Astrocyte (in vitro differentiated cells and primary cell): ENCODE data around the gene NUAK2. TPM values are rescaled to one million over a fixed set of nuclear protein-coding genes. Genes with fewer than 3 reads are reported as not detected.

ENCODE experiments used
- DNase-seq: peaks from one replicate; pipeline ENCODE4 v3.0.0-alpha.2; 2010; ENCODE audit warnings: low read depth
- FAIRE-seq: peaks from 2 replicates; lab custom pipeline; 2011; peaks lifted over from hg19 to GRCh38; lab: Jason Lieb, UNC
- H2AFZ ChIP-seq: 2 replicates; pipeline ENCODE4 v1.6.0; 2012; ENCODE audit warnings: low read depth, low read length, inconsistent platforms
- H3K27ac ChIP-seq: 2 replicates; pipeline ENCODE4 v1.5.1; 2011; ENCODE audit warnings: low read depth, low read length, inconsistent platforms
- H3K27me3 ChIP-seq: 2 replicates; pipeline ENCODE4 v1.6.0; 2011; ENCODE audit warnings: low read length, inconsistent platforms; ENCODE audit not compliant: insufficient read depth
- H3K36me3 ChIP-seq: 2 replicates; pipeline ENCODE4 v1.5.1; 2011; ENCODE audit warnings: low read length, inconsistent platforms; ENCODE audit not compliant: insufficient read depth
- H3K4me1 ChIP-seq: 2 replicates; pipeline ENCODE4 v1.5.1; 2011; ENCODE audit warnings: low read length, inconsistent platforms; ENCODE audit not compliant: insufficient read depth
- H3K4me2 ChIP-seq: 2 replicates; pipeline ENCODE4 v1.6.0; 2012; ENCODE audit warnings: low read length, inconsistent platforms
- H3K4me3 ChIP-seq: 2 replicates; pipeline ENCODE4 v1.5.1; 2011; ENCODE audit warnings: low read depth, mild to moderate bottlenecking, low read length, inconsistent platforms; ENCODE audit not compliant: insufficient read depth
- H3K79me2 ChIP-seq: 2 replicates; pipeline ENCODE4 v1.6.0; 2012; ENCODE audit warnings: mild to moderate bottlenecking, low read length, inconsistent platforms; ENCODE audit not compliant: insufficient read depth
- H3K9ac ChIP-seq: 2 replicates; pipeline ENCODE4 v1.6.0; 2012; ENCODE audit warnings: mild to moderate bottlenecking, low read length, inconsistent platforms
- H3K9me3 ChIP-seq: 2 replicates; pipeline ENCODE4 v1.5.1; 2012; ENCODE audit warnings: low read depth, mild to moderate bottlenecking, low read length, inconsistent platforms; ENCODE audit not compliant: insufficient read depth
- H4K20me1 ChIP-seq: 2 replicates; pipeline ENCODE4 v1.6.0; 2012; ENCODE audit warnings: low read length, inconsistent platforms; ENCODE audit not compliant: insufficient read depth
- H3K27ac Mint-ChIP-seq: one replicate; pipeline ENCODE4 v1.8.0; 2021; ENCODE audit warnings: mild to moderate bottlenecking, mixed read lengths; ENCODE audit not compliant: unreplicated experiment
- H3K27me3 Mint-ChIP-seq: one replicate; pipeline ENCODE4 v1.8.0; 2021; ENCODE audit warnings: low read depth, mixed read lengths; ENCODE audit not compliant: unreplicated experiment
- H3K36me3 Mint-ChIP-seq: one replicate; pipeline ENCODE4 v1.8.0; 2021; ENCODE audit warnings: low read depth, mixed read lengths; ENCODE audit not compliant: unreplicated experiment
- H3K4me1 Mint-ChIP-seq: one replicate; pipeline ENCODE4 v1.8.0; 2021; ENCODE audit warnings: low read depth, mixed read lengths; ENCODE audit not compliant: unreplicated experiment
- H3K4me3 Mint-ChIP-seq: one replicate; pipeline ENCODE4 v1.8.0; 2021; ENCODE audit warnings: mild to moderate bottlenecking, moderate library complexity, mixed read lengths; ENCODE audit not compliant: unreplicated experiment
- H3K9me3 Mint-ChIP-seq: one replicate; pipeline ENCODE4 v1.8.0; 2021; ENCODE audit warnings: mild to moderate bottlenecking, mixed read lengths; ENCODE audit not compliant: unreplicated experiment
- EZH2 ChIP-seq: IDR thresholded peaks from 2 replicates; pipeline ENCODE4 v1.6.1; 2012; ENCODE audit warnings: mild to moderate bottlenecking, low read length, inconsistent platforms; ENCODE audit not compliant: insufficient read depth
- total RNA-seq: library from RNA; stranded (reverse); gene quantifications from 2 replicates; pipeline ENCODE4 v1.2.1, GENCODE V29; 2021
- TF ChIP-seq, protein P1 (sequence below): IDR thresholded peaks from 2 replicates; pipeline ENCODE4 v1.5.1; 2011; ENCODE audit warnings: low read depth, mild to moderate bottlenecking, inconsistent platforms, low read length, moderate library complexity; ENCODE audit not compliant: insufficient read depth

Gene NUAK2
- total RNA-seq, 1 donor from 2014 or later = 49.4 TPM

DNA sequence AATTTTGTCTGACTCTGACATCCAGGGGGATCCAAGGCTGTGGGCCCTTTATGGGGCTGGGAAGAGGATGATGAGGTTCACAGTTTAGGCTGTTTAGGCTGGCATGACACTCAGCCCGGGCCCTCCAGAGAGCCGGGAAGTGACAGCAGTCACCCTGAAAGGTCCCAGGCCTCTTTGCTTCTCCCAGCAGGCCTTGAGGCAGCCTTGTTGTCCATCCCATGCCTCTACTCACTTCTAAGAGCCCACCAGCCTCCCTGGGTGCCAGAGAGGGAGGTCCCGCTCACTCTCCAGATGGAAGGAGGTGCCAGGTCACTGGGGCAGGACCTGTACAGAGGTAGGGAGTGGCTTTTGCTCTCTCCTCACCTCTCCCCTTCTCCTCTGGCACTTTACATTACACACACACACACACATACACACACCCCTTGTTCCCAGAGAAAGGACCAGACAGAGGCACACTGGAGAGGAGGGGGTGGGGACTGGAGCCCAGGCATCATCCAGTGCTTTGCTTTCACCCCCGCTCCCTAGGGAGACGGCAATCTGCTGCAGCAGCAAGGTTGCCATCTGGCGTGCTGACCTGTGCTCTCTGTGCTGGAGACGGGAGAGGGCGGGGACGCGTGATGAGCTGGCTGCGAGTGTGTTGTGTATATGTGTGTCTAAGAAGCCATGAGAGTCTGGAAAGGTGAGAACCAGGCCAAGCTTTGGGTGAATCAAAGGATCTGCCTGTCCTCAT is 30.6 kb upstream of the NUAK2 start:
- Histone ChIP-seq H4K20me1 (no peaks in the 10 kb centered on the region), H3K9me3 (no peaks in the 10 kb centered on the region), H3K27me3 (peaks cover 2% of the 10 kb centered on the region), H2AFZ (no peak overlapping the region), H3K9ac (no peak overlapping the region), H3K27ac (no peak overlapping the region), H3K4me2 (no peak overlapping the region), H3K4me3 (no peak overlapping the region), H3K36me3 (no peaks in the 10 kb centered on the region), H3K79me2 (no peaks in the 10 kb centered on the region), H3K4me1 (peaks cover 21% of the 10 kb centered on the region)
- Mint-ChIP-seq H3K36me3 (no peaks in the 10 kb centered on the region), H3K4me1 (peaks cover 32% of the 10 kb centered on the region), H3K27me3 (peaks cover 2% of the 10 kb centered on the region), H3K4me3 (no peak overlapping the region), H3K27ac (no peak overlapping the region), H3K9me3 (no peaks in the 10 kb centered on the region)
- TF ChIP-seq EZH2 = no peak
- TF ChIP-seq, protein P1, sequence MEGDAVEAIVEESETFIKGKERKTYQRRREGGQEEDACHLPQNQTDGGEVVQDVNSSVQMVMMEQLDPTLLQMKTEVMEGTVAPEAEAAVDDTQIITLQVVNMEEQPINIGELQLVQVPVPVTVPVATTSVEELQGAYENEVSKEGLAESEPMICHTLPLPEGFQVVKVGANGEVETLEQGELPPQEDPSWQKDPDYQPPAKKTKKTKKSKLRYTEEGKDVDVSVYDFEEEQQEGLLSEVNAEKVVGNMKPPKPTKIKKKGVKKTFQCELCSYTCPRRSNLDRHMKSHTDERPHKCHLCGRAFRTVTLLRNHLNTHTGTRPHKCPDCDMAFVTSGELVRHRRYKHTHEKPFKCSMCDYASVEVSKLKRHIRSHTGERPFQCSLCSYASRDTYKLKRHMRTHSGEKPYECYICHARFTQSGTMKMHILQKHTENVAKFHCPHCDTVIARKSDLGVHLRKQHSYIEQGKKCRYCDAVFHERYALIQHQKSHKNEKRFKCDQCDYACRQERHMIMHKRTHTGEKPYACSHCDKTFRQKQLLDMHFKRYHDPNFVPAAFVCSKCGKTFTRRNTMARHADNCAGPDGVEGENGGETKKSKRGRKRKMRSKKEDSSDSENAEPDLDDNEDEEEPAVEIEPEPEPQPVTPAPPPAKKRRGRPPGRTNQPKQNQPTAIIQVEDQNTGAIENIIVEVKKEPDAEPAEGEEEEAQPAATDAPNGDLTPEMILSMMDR = no peak
- FAIRE-seq (no peak), DNase-seq (no peak)

DNA sequence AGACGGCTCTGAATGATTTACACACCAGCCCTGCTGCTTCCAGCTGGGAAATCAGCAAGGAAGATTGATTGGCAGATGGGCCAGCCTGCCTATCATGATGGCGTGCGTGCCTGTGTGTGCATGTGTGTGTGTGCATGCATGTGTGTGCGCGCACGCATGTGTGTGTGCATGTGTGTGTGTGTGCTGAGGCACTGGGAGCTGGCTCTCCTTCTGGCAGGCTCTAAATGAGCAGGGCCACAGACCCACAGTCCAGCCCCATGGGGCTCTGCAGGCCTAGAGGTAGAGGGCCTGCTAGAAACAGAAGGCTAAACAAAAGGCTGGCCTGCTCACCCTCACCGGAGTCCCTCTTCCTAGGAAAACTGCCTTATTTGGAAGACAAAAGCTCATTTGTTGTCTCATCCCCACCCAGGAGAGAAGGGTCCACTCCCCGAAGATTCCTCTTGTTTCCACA is 29.2 kb upstream of the NUAK2 start:
- TF ChIP-seq, protein P1 = no peak
- TF ChIP-seq EZH2 = no peak
- no peak overlapping the region for H3K27ac ChIP-seq
- Mint-ChIP-seq H3K27ac (no peak overlapping the region), H3K36me3 (no peaks in the 10 kb centered on the region), H3K4me3 (no peak overlapping the region), H3K27me3 (peaks cover 5% of the 10 kb centered on the region), H3K4me1 (peaks cover 31% of the 10 kb centered on the region), H3K9me3 (no peaks in the 10 kb centered on the region)
- FAIRE-seq (no peak), DNase-seq (no peak)
- H4K20me1 ChIP-seq = no peaks in the 10 kb centered on the region
- no peak overlapping the region for H3K9ac ChIP-seq
- H3K9me3 ChIP-seq = no peaks in the 10 kb centered on the region
- H3K4me1 ChIP-seq = peaks cover 12% of the 10 kb centered on the region
- H3K4me2 ChIP-seq = no peak overlapping the region
- no peaks in the 10 kb centered on the region for H3K36me3 ChIP-seq
- H2AFZ ChIP-seq = no peak overlapping the region
- no peak overlapping the region for H3K4me3 ChIP-seq
- H3K27me3 ChIP-seq = peaks cover 4% of the 10 kb centered on the region
- H3K79me2 ChIP-seq = no peaks in the 10 kb centered on the region

DNA sequence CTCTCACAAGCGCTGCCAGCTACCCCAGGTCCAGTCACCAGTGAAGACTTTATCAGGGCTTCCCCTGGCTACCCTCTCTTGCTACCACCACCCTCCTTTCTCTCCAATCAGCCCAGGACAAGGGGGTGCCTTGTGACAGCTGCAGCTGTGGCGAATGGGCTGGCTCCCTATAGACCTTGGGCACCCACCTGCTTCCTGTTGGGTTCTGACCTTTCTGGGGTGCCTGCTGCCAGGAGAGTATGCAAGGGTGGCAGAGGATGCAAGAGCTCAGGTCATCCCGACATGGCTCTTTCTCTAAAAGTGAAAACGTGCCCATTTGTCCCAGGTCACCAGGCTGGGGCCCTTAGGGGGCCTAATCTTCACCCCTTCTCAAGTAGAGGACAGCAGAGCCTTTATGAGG is 28.6 kb upstream of the NUAK2 start:
- no peaks in the 10 kb centered on the region for H4K20me1 ChIP-seq
- no peak overlapping the region for H3K4me3 Mint-ChIP-seq
- no peaks in the 10 kb centered on the region for H3K36me3 Mint-ChIP-seq
- no peak overlapping the region for H3K27ac Mint-ChIP-seq
- H3K9ac ChIP-seq = no peak overlapping the region
- no peak overlapping the region for H3K27ac ChIP-seq
- DNase-seq = no peak
- peaks cover 4% of the 10 kb centered on the region for H3K27me3 ChIP-seq
- no peak overlapping the region for H3K4me3 ChIP-seq
- no peaks in the 10 kb centered on the region for H3K36me3 ChIP-seq
- H3K4me2 ChIP-seq = no peak overlapping the region
- no peak for FAIRE-seq
- no peaks in the 10 kb centered on the region for H3K9me3 Mint-ChIP-seq
- no peaks in the 10 kb centered on the region for H3K9me3 ChIP-seq
- H2AFZ ChIP-seq = no peak overlapping the region
- no peaks in the 10 kb centered on the region for H3K79me2 ChIP-seq
- TF ChIP-seq, protein P1 = no peak
- no peak for TF ChIP-seq EZH2
- H3K27me3 Mint-ChIP-seq = peaks cover 10% of the 10 kb centered on the region
- peaks cover 12% of the 10 kb centered on the region for H3K4me1 ChIP-seq
- H3K4me1 Mint-ChIP-seq = peaks cover 31% of the 10 kb centered on the region
